Dendritic cell treated with granulocyte-macrophage colony-stimulating factor and Interleukin-4, amounts not matched to agents 40 ng/mL and 50 ng/mL, for 4 days (primary cell): ENCODE data around the gene MARK2.
"Not testable (repeated sequence)": the region's sequence is repeated elsewhere in the genome, so short reads cannot be mapped to it uniquely, and the experiment has no call there.

Source experiments
- H3K27ac Mint-ChIP-seq: one replicate; pipeline ENCODE4 v1.8.0; 2022; ENCODE audit warnings: mild to moderate bottlenecking, mixed read lengths
- H3K27me3 Mint-ChIP-seq: one replicate; pipeline ENCODE4 v1.8.0; 2022; ENCODE audit warnings: mild to moderate bottlenecking, mixed read lengths
- H3K36me3 Mint-ChIP-seq: one replicate; pipeline ENCODE4 v1.8.0; 2022; ENCODE audit warnings: low read depth, mixed read lengths
- H3K4me1 Mint-ChIP-seq: one replicate; pipeline ENCODE4 v1.8.0; 2022; ENCODE audit warnings: low read depth, mixed read lengths
- H3K4me3 Mint-ChIP-seq: one replicate; pipeline ENCODE4 v1.8.0; 2022; ENCODE audit warnings: mild to moderate bottlenecking, moderate library complexity, mixed read lengths
- H3K9me3 Mint-ChIP-seq: one replicate; pipeline ENCODE4 v1.8.0; 2022; ENCODE audit warnings: mixed read lengths
- intact Hi-C: fragments of 100-400 bp; cut with micrococcal nuclease; formaldehyde crosslinking; loops from one replicate; pipeline ENCODE4 v1.15.0; 2022

The MARK2 gene

GRCh38 chr11:63838678-63839507 lies at the start of gene MARK2:
Gene MARK2, plus strand, starts transcription at chr11:63839110. Its CDS starts 397 bp downstream, at chr11:63839507.
- H3K9me3 Mint-ChIP-seq = no peaks in the 10 kb centered on the region
- peak within 1 kb of the TSS; percentile 86 for H3K4me3 Mint-ChIP-seq
- H3K36me3 Mint-ChIP-seq = peaks cover 47% of the 10 kb centered on the region
- intact Hi-C loops = loop anchor here (1.0 to 10.0 kb wide), 4 partner anchors 33 to 100 kb away; partner anchors contain the start of genes NAA40 and ZFTA
- peaks cover 60% of the 10 kb centered on the region for H3K4me1 Mint-ChIP-seq
- H3K27me3 Mint-ChIP-seq = no peaks in the 10 kb centered on the region
- H3K27ac Mint-ChIP-seq = peak within 1 kb of the TSS; percentile 92

GRCh38 chr11:63791495-63792167 lies 47.3 kb upstream of the MARK2 start:
- peaks cover 1% of the 10 kb centered on the region for H3K27me3 Mint-ChIP-seq
- intact Hi-C loops = no loop called here
- peaks cover 30% of the 10 kb centered on the region for H3K9me3 Mint-ChIP-seq
- H3K27ac Mint-ChIP-seq = no peak overlapping the region
- H3K4me1 Mint-ChIP-seq = peaks cover 16% of the 10 kb centered on the region
- no peak overlapping the region for H3K4me3 Mint-ChIP-seq
- H3K36me3 Mint-ChIP-seq = no peaks in the 10 kb centered on the region

GRCh38 chr11:63793161-63793560 lies 45.7 kb upstream of the MARK2 start:
- Mint-ChIP-seq H3K36me3 (no peaks in the 10 kb centered on the region), H3K27me3 (peaks cover 7% of the 10 kb centered on the region), H3K9me3 (peaks cover 30% of the 10 kb centered on the region), H3K4me1 (peaks cover 16% of the 10 kb centered on the region), H3K27ac (no peak overlapping the region), H3K4me3 (no peak overlapping the region)
- intact Hi-C loops = no loop called here

GRCh38 chr11:63795066-63795465 lies 43.8 kb upstream of the MARK2 start:
- Mint-ChIP-seq H3K4me3 (no peak overlapping the region), H3K9me3 (peaks cover 29% of the 10 kb centered on the region)
- intact Hi-C loops = no loop called here

GRCh38 chr11:63800921-63801320 lies 38.0 kb upstream of the MARK2 start:
- H3K4me3 Mint-ChIP-seq = no peak overlapping the region
- intact Hi-C loops = no loop called here
- no peaks in the 10 kb centered on the region for H3K4me1 Mint-ChIP-seq
- H3K27me3 Mint-ChIP-seq = peaks cover 11% of the 10 kb centered on the region
- no peaks in the 10 kb centered on the region for H3K9me3 Mint-ChIP-seq
- H3K27ac Mint-ChIP-seq = no peak overlapping the region
- H3K36me3 Mint-ChIP-seq = no peaks in the 10 kb centered on the region

More at GRCh38 chr11:63795066-63795465, 43.8 kb upstream of the MARK2 start:
- Mint-ChIP-seq H3K27ac (no peak overlapping the region), H3K4me1 (peaks cover 16% of the 10 kb centered on the region), H3K36me3 (no peaks in the 10 kb centered on the region), H3K27me3 (peaks cover 5% of the 10 kb centered on the region)

GRCh38 chr11:63802637-63803414 lies 36.1 kb upstream of the MARK2 start:
- H3K27ac Mint-ChIP-seq = no peak overlapping the region
- intact Hi-C loops = no loop called here

GRCh38 chr11:63804259-63804658 lies 34.7 kb upstream of the MARK2 start:
- Mint-ChIP-seq H3K9me3 (no peaks in the 10 kb centered on the region), H3K36me3 (no peaks in the 10 kb centered on the region), H3K4me1 (no peaks in the 10 kb centered on the region), H3K27ac (no peak overlapping the region), H3K27me3 (peaks cover 5% of the 10 kb centered on the region), H3K4me3 (no peak overlapping the region)
- intact Hi-C loops = no loop called here

More at GRCh38 chr11:63802637-63803414, 36.1 kb upstream of the MARK2 start:
- no peaks in the 10 kb centered on the region for H3K36me3 Mint-ChIP-seq
- no peaks in the 10 kb centered on the region for H3K4me1 Mint-ChIP-seq
- no peaks in the 10 kb centered on the region for H3K9me3 Mint-ChIP-seq
- H3K27me3 Mint-ChIP-seq = peaks cover 8% of the 10 kb centered on the region
- H3K4me3 Mint-ChIP-seq = no peak overlapping the region

- intact Hi-C loops = no loop called here
- no peak overlapping the region for H3K4me3 Mint-ChIP-seq
- H3K27me3 Mint-ChIP-seq = peaks cover under 1% of the 10 kb centered on the region
- no peak overlapping the region for H3K27ac Mint-ChIP-seq
- H3K4me1 Mint-ChIP-seq = no peaks in the 10 kb centered on the region
- H3K36me3 Mint-ChIP-seq = no peaks in the 10 kb centered on the region
- H3K9me3 Mint-ChIP-seq = no peaks in the 10 kb centered on the region
Measured at GRCh38 chr11:63805844-63806415, 33.0 kb upstream of the MARK2 start.

- peaks cover 20% of the 10 kb centered on the region for H3K27me3 Mint-ChIP-seq
- H3K36me3 Mint-ChIP-seq, H3K9me3 Mint-ChIP-seq, intact Hi-C loops, H3K4me3 Mint-ChIP-seq, H3K27ac Mint-ChIP-seq: not testable (repeated sequence)
- H3K4me1 Mint-ChIP-seq = peaks cover 19% of the 10 kb centered on the region
Measured at GRCh38 chr11:63810383-63810782, 28.5 kb upstream of the MARK2 start.

GRCh38 chr11:63811522-63811921 lies 27.4 kb upstream of the MARK2 start:
- Mint-ChIP-seq H3K4me3 (no peak overlapping the region), H3K36me3 (peaks cover 15% of the 10 kb centered on the region), H3K4me1 (peaks cover 30% of the 10 kb centered on the region), H3K9me3 (no peaks in the 10 kb centered on the region), H3K27ac (no peak overlapping the region), H3K27me3 (peaks cover 20% of the 10 kb centered on the region)
- intact Hi-C loops = no loop called here

GRCh38 chr11:63813035-63813562 lies 25.8 kb upstream of the MARK2 start, which contains the start of gene SPINDOC:
Gene SPINDOC, plus strand, starts transcription at chr11:63813456. Its CDS starts 231 bp downstream, at chr11:63813687.
- intact Hi-C loops = no loop called here
- Mint-ChIP-seq H3K36me3 (peaks cover 28% of the 10 kb centered on the region), H3K27me3 (peaks cover 20% of the 10 kb centered on the region), H3K9me3 (no peaks in the 10 kb centered on the region), H3K4me3 (peak within 1 kb of the TSS; percentile 83), H3K27ac (peak within 1 kb of the TSS; percentile 66), H3K4me1 (peaks cover 34% of the 10 kb centered on the region)

- Mint-ChIP-seq H3K4me1 (peaks cover 34% of the 10 kb centered on the region), H3K36me3 (peaks cover 35% of the 10 kb centered on the region), H3K27me3 (peaks cover 20% of the 10 kb centered on the region), H3K9me3 (no peaks in the 10 kb centered on the region), H3K27ac (peak overlapping the region; percentile 66), H3K4me3 (peak overlapping the region; percentile 83)
- intact Hi-C loops = no loop called here
Measured at GRCh38 chr11:63813563-63814382, 25.1 kb upstream of the MARK2 start.

- no peaks in the 10 kb centered on the region for H3K9me3 Mint-ChIP-seq
- peaks cover 34% of the 10 kb centered on the region for H3K4me1 Mint-ChIP-seq
- H3K27me3 Mint-ChIP-seq = peaks cover 20% of the 10 kb centered on the region
- intact Hi-C loops = no loop called here
- H3K36me3 Mint-ChIP-seq = peaks cover 41% of the 10 kb centered on the region
- H3K27ac Mint-ChIP-seq = peak overlapping the region; percentile 66
- peak overlapping the region; percentile 83 for H3K4me3 Mint-ChIP-seq
Measured at GRCh38 chr11:63814383-63814736, 24.6 kb upstream of the MARK2 start.
